HEK293 (cell line): ENCODE results near the gene ZNF573.

ENCODE experiments used
- BCL11A ChIP-seq: fragments of 450-650 bp; formaldehyde crosslinking; IDR thresholded peaks from 2 replicates; pipeline ENCODE4 v1.5.1; 2016; ENCODE audit warnings: low read depth, missing biosample characterization, missing genetic modification characterization
- ZNF184 ChIP-seq: fragments of 450-650 bp; IDR thresholded peaks from 2 replicates; pipeline ENCODE4 v1.5.1; 2018; ENCODE audit warnings: missing biosample characterization, mild to moderate bottlenecking, missing genetic modification characterization
- ZNF596 ChIP-seq: fragments of 450-650 bp; IDR thresholded peaks from 2 replicates; pipeline ENCODE4 v1.5.0; 2018; ENCODE audit warnings: missing biosample characterization, mild to moderate bottlenecking, missing genetic modification characterization, moderate library complexity
- ZNF792 ChIP-seq: fragments of 450-650 bp; formaldehyde crosslinking; IDR thresholded peaks from 2 replicates; pipeline ENCODE4 v1.5.1; 2016; ENCODE audit warnings: missing biosample characterization, missing genetic modification characterization
- ZNF843 ChIP-seq: fragments of 450-650 bp; formaldehyde crosslinking; IDR thresholded peaks from 2 replicates; pipeline ENCODE4 v1.5.1; 2016; ENCODE audit warnings: missing biosample characterization, missing genetic modification characterization
- TF ChIP-seq, protein P1 (sequence below): fragments of 450-650 bp; formaldehyde crosslinking; IDR thresholded peaks from 2 replicates; pipeline ENCODE4 v1.5.1; 2016; ENCODE audit warnings: missing biosample characterization, missing genetic modification characterization
- TF ChIP-seq, protein P2 (sequence below): fragments of 450-650 bp; formaldehyde crosslinking; IDR thresholded peaks from 2 replicates; pipeline ENCODE4 v1.5.1; 2016; ENCODE audit warnings: missing biosample characterization, missing genetic modification characterization
- TF ChIP-seq, protein P3 (sequence below): fragments of 450-650 bp; formaldehyde crosslinking; IDR thresholded peaks from 2 replicates; pipeline ENCODE4 v1.5.1; 2017; ENCODE audit warnings: missing biosample characterization, missing genetic modification characterization
- TF ChIP-seq, protein P4 (sequence below): fragments of 450-650 bp; formaldehyde crosslinking; IDR thresholded peaks from 2 replicates; pipeline ENCODE4 v1.5.1; 2017; ENCODE audit warnings: missing biosample characterization, missing genetic modification characterization

DNA sequence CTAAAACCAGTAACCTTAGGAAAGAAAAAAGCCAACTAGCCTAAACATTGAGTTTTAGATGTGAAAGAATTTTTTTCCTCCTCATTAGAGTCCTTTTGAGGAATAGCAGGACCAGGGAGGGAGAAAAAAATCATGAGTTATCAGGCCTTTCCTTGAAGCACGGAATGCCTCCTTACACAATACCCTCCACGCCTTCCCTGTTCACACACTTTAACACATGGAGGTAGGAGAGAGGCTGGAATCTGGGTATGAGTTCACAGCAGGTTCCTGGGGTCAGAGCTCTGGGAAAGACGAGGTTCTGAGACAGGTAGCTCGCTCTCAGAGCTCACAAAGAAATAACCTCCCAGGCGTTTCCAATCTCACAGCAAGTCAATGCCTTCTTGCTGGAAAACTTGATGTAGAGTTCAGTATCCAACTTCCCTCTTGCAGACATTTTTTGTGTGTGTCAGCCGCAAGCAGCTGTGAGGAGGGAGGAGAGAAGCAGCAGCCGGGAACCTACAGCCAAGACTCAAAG, 716 bp downstream of the ZNF573 start:
- TF ChIP-seq ZNF184 (no peak), ZNF596 (no peak), ZNF843 (no peak), BCL11A (tag by site-specific recombination) (no peak), ZNF792 (tag by site-specific recombination) (no peak)
- TF ChIP-seq, protein P1, sequence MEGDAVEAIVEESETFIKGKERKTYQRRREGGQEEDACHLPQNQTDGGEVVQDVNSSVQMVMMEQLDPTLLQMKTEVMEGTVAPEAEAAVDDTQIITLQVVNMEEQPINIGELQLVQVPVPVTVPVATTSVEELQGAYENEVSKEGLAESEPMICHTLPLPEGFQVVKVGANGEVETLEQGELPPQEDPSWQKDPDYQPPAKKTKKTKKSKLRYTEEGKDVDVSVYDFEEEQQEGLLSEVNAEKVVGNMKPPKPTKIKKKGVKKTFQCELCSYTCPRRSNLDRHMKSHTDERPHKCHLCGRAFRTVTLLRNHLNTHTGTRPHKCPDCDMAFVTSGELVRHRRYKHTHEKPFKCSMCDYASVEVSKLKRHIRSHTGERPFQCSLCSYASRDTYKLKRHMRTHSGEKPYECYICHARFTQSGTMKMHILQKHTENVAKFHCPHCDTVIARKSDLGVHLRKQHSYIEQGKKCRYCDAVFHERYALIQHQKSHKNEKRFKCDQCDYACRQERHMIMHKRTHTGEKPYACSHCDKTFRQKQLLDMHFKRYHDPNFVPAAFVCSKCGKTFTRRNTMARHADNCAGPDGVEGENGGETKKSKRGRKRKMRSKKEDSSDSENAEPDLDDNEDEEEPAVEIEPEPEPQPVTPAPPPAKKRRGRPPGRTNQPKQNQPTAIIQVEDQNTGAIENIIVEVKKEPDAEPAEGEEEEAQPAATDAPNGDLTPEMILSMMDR (tag by site-specific recombination), result no peak
- TF ChIP-seq, protein P2, sequence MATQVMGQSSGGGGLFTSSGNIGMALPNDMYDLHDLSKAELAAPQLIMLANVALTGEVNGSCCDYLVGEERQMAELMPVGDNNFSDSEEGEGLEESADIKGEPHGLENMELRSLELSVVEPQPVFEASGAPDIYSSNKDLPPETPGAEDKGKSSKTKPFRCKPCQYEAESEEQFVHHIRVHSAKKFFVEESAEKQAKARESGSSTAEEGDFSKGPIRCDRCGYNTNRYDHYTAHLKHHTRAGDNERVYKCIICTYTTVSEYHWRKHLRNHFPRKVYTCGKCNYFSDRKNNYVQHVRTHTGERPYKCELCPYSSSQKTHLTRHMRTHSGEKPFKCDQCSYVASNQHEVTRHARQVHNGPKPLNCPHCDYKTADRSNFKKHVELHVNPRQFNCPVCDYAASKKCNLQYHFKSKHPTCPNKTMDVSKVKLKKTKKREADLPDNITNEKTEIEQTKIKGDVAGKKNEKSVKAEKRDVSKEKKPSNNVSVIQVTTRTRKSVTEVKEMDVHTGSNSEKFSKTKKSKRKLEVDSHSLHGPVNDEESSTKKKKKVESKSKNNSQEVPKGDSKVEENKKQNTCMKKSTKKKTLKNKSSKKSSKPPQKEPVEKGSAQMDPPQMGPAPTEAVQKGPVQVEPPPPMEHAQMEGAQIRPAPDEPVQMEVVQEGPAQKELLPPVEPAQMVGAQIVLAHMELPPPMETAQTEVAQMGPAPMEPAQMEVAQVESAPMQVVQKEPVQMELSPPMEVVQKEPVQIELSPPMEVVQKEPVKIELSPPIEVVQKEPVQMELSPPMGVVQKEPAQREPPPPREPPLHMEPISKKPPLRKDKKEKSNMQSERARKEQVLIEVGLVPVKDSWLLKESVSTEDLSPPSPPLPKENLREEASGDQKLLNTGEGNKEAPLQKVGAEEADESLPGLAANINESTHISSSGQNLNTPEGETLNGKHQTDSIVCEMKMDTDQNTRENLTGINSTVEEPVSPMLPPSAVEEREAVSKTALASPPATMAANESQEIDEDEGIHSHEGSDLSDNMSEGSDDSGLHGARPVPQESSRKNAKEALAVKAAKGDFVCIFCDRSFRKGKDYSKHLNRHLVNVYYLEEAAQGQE, result no peak
- TF ChIP-seq, protein P3, sequence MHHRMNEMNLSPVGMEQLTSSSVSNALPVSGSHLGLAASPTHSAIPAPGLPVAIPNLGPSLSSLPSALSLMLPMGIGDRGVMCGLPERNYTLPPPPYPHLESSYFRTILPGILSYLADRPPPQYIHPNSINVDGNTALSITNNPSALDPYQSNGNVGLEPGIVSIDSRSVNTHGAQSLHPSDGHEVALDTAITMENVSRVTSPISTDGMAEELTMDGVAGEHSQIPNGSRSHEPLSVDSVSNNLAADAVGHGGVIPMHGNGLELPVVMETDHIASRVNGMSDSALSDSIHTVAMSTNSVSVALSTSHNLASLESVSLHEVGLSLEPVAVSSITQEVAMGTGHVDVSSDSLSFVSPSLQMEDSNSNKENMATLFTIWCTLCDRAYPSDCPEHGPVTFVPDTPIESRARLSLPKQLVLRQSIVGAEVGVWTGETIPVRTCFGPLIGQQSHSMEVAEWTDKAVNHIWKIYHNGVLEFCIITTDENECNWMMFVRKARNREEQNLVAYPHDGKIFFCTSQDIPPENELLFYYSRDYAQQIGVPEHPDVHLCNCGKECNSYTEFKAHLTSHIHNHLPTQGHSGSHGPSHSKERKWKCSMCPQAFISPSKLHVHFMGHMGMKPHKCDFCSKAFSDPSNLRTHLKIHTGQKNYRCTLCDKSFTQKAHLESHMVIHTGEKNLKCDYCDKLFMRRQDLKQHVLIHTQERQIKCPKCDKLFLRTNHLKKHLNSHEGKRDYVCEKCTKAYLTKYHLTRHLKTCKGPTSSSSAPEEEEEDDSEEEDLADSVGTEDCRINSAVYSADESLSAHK (tag by site-specific recombination), result no peak
- TF ChIP-seq, protein P4, sequence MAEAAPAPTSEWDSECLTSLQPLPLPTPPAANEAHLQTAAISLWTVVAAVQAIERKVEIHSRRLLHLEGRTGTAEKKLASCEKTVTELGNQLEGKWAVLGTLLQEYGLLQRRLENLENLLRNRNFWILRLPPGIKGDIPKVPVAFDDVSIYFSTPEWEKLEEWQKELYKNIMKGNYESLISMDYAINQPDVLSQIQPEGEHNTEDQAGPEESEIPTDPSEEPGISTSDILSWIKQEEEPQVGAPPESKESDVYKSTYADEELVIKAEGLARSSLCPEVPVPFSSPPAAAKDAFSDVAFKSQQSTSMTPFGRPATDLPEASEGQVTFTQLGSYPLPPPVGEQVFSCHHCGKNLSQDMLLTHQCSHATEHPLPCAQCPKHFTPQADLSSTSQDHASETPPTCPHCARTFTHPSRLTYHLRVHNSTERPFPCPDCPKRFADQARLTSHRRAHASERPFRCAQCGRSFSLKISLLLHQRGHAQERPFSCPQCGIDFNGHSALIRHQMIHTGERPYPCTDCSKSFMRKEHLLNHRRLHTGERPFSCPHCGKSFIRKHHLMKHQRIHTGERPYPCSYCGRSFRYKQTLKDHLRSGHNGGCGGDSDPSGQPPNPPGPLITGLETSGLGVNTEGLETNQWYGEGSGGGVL (tag by site-specific recombination), result no peak
